Hepatocyte (in vitro differentiated cells): ENCODE results near the gene NUP133. TPM values are rescaled to one million over a fixed set of nuclear protein-coding genes. Genes with fewer than 3 reads are reported as not detected.
"Not testable (repeated sequence)": the region's sequence is repeated elsewhere in the genome, so short reads cannot be mapped to it uniquely, and the experiment has no call there.

ENCODE experiments used
- DNase-seq: peaks from one replicate; pipeline ENCODE4 v3.0.0-alpha.2; 2016; ENCODE audit warnings: low spot score
- H2AFZ ChIP-seq: fragments of 200-600 bp; sonication (generic); 2 replicates; pipeline ENCODE4 v1.6.0; 2016; ENCODE audit warnings: antibody characterized with exemption, mild to moderate bottlenecking
- H3K27ac ChIP-seq: fragments of 200-600 bp; sonication (generic); 2 replicates; pipeline ENCODE4 v1.5.1; 2016; ENCODE audit warnings: mild to moderate bottlenecking
- H3K27me3 ChIP-seq: fragments of 200-600 bp; sonication (generic); 2 replicates; pipeline ENCODE4 v1.6.1; 2016
- H3K36me3 ChIP-seq: fragments of 200-600 bp; sonication (generic); replicated peaks from 2 replicates; pipeline ENCODE4 v1.5.1; 2016; ENCODE audit warnings: low read depth; ENCODE audit not compliant: insufficient read depth
- H3K4me1 ChIP-seq: fragments of 200-600 bp; sonication (generic); 2 replicates; pipeline ENCODE4 v1.5.1; 2016; ENCODE audit warnings: mild to moderate bottlenecking, moderate library complexity; ENCODE audit not compliant: insufficient read depth
- H3K4me2 ChIP-seq: fragments of 200-600 bp; sonication (generic); 2 replicates; pipeline ENCODE4 v1.6.0; 2016
- H3K4me3 ChIP-seq: fragments of 200-600 bp; sonication (generic); 2 replicates; pipeline ENCODE4 v1.5.1; 2016; ENCODE audit warnings: mild to moderate bottlenecking
- H3K79me2 ChIP-seq: fragments of 200-600 bp; sonication (generic); 2 replicates; pipeline ENCODE4 v1.6.0; 2017; ENCODE audit warnings: mild to moderate bottlenecking
- H3K9me2 ChIP-seq: fragments of 200-600 bp; sonication (generic); replicated peaks from 2 replicates; pipeline ENCODE4 v1.6.0; 2017; ENCODE audit warnings: mild to moderate bottlenecking; ENCODE audit not compliant: insufficient read depth
- H3K9me3 ChIP-seq: fragments of 200-600 bp; sonication (generic); 2 replicates; pipeline ENCODE4 v1.5.1; 2016; ENCODE audit warnings: low read depth, mild to moderate bottlenecking
- H4K20me1 ChIP-seq: fragments of 200-600 bp; sonication (generic); 2 replicates; pipeline ENCODE4 v1.6.0; 2016; ENCODE audit warnings: mild to moderate bottlenecking; ENCODE audit not compliant: insufficient read depth, poor library complexity, severe bottlenecking
- EZH2 ChIP-seq: fragments of 200-600 bp; sonication (generic); IDR thresholded peaks from 2 replicates; pipeline ENCODE4 v1.6.1; 2016; ENCODE audit warnings: antibody characterized with exemption, mild to moderate bottlenecking, borderline replicate concordance
- EZH2phosphoT487 ChIP-seq: fragments of 200-600 bp; sonication (generic); IDR thresholded peaks from one replicate; pipeline ENCODE4 v1.6.1; 2018; ENCODE audit warnings: antibody characterized with exemption, mild to moderate bottlenecking, low read depth, moderate library complexity; ENCODE audit not compliant: unreplicated experiment, severe bottlenecking
- WGBS: methylation state at CpG from one replicate; pipeline ENCODE4 v1.1.6; 2016; ENCODE audit warnings: low lambda C conversion rate; ENCODE audit errors: missing lambda C conversion rate; 5-methylcytosine and 5-hydroxymethylcytosine counted together
- polyA plus RNA-seq: library from polyadenylated mRNA; unstranded; fragments of >200 nt; fragmentation: Nextera tagmentation; extraction: Ambion mirVana; gene quantifications from 2 replicates; pipeline ENCODE4 v1.2.1, GENCODE V29; 2016
- total RNA-seq: library from RNA; depleted of rRNA; stranded (reverse); fragments of >200 nt; gene quantifications from 2 replicates; pipeline ENCODE4 v1.2.3, GENCODE V29; 2014
- TF ChIP-seq, protein P1 (sequence below): fragments of 200-600 bp; sonication (generic); IDR thresholded peaks from 2 replicates; pipeline ENCODE4 v1.5.1; 2016; ENCODE audit warnings: antibody characterized with exemption, mild to moderate bottlenecking; ENCODE audit not compliant: poor library complexity

NUP133 gene
- total and polyA plus RNA-seq, 2 experiments from 2014 or later, result 18.8 to 33.2 TPM

- peaks cover 24% of the 10 kb centered on the region for H3K4me1 ChIP-seq
- not testable (repeated sequence) for H2AFZ ChIP-seq, H3K4me3 ChIP-seq, H3K4me2 ChIP-seq, H3K36me3 ChIP-seq, H3K9me3 ChIP-seq, DNase-seq, H3K9me2 ChIP-seq, H4K20me1 ChIP-seq, H3K27ac ChIP-seq, H3K79me2 ChIP-seq, H3K27me3 ChIP-seq
- WGBS, result 81% methylated on average over 5 of the region's 5 CpGs
These were observed 95.3 kb downstream of the NUP133 start for GRCh38 chr1:229412810-229413209.

- H3K27ac ChIP-seq, result no peak overlapping the region
- no peak overlapping the region for H3K4me3 ChIP-seq
- no peak overlapping the region for H2AFZ ChIP-seq
- no peak overlapping the region for H3K4me2 ChIP-seq
- peaks cover 4% of the 10 kb centered on the region for H3K27me3 ChIP-seq
- H3K9me3 ChIP-seq, result no peaks in the 10 kb centered on the region
- no peaks in the 10 kb centered on the region for H3K79me2 ChIP-seq
- no peaks in the 10 kb centered on the region for H3K9me2 ChIP-seq
- WGBS, result 75% methylated on average over 7 of the region's 7 CpGs
- TF ChIP-seq, protein P1, sequence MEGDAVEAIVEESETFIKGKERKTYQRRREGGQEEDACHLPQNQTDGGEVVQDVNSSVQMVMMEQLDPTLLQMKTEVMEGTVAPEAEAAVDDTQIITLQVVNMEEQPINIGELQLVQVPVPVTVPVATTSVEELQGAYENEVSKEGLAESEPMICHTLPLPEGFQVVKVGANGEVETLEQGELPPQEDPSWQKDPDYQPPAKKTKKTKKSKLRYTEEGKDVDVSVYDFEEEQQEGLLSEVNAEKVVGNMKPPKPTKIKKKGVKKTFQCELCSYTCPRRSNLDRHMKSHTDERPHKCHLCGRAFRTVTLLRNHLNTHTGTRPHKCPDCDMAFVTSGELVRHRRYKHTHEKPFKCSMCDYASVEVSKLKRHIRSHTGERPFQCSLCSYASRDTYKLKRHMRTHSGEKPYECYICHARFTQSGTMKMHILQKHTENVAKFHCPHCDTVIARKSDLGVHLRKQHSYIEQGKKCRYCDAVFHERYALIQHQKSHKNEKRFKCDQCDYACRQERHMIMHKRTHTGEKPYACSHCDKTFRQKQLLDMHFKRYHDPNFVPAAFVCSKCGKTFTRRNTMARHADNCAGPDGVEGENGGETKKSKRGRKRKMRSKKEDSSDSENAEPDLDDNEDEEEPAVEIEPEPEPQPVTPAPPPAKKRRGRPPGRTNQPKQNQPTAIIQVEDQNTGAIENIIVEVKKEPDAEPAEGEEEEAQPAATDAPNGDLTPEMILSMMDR, result no peak
- TF ChIP-seq EZH2phosphoT487, result no peak
- no peaks in the 10 kb centered on the region for H4K20me1 ChIP-seq
- no peak for DNase-seq
- H3K36me3 ChIP-seq, result no peaks in the 10 kb centered on the region
- peaks cover 32% of the 10 kb centered on the region for H3K4me1 ChIP-seq
These were observed 96.1 kb downstream of the NUP133 start for GRCh38 chr1:229412056-229412455.

DNA sequence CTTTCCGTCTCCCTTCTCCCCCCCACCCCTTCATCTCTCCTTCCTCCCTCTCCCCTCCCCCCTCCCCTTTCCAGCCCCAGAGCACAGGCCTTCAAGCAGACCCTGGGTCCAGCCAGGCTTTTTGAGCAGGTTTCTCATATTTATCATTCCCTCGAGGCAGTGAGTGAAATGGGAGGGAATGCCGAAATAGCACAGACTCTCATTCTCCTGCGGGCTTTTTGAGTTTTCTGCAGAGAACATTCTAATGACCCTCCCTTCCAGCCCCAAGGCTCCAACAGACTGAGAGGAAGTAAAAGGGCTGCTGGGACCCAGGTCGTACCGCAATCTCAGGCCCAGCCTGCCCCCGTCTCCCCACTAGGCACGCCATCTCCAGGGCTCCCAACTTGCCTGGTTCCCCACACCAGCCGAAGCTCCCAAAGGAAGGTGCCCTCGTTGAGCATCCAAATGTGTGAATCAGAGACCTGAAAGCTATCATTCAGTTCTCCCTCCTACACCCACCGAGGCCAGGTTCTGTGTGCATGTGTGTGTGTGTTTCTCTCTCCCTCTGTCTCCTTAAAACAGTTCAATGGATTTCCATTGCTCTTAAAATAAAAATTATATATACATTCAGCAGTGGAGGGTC is 96.6 kb downstream of the NUP133 start:
- Histone ChIP-seq H3K27ac (no peak overlapping the region), H3K4me2 (no peak overlapping the region)
- WGBS, result 54% methylated on average over 10 of the region's 11 CpGs

DNA sequence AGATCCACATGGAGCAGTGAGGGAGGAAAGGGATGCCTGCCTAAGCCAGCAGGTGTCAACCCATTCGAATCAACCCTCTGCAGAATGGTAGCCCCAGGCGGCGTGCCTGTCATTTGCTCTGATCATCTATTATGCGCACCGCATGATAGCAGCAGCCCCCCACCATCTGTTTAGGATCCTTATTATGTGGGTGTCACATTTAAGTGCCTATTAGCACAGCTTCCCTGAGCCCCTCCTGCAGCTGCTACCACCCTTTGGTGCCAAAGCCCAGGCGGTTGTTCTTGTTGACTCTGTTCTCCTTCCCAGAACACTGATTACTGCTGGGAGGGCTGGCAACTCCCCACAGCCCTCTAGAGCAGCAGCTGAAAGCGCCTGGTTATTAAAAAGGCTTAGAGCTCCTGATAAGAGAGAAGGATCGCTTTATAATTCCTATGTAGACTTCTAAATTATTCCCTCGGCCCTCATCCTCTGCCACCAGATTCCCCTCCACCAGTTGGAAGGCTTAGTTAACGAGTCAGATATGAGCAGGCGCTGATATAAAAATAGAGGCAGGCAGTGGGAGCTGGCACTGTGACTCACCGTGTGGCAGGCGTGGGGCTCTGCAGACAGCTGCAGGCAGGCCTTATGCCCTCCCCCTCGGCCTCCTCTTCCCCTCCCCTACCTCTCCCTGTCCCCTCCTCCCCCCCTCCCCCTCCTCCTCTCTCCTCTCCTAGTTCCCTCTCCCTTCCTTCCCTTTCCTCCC is 97.3 kb downstream of the NUP133 start:
- peak; percentile 87 for DNase-seq
- Histone ChIP-seq H3K9me2 (no peaks in the 10 kb centered on the region), H3K9me3 (no peaks in the 10 kb centered on the region), H3K4me3 (no peak overlapping the region), H3K4me1 (peaks cover 34% of the 10 kb centered on the region), H2AFZ (no peak overlapping the region), H3K36me3 (no peaks in the 10 kb centered on the region), H3K79me2 (no peaks in the 10 kb centered on the region), H3K27ac (no peak overlapping the region), H3K4me2 (peak overlapping the region; percentile 53), H4K20me1 (no peaks in the 10 kb centered on the region), H3K27me3 (peaks cover 16% of the 10 kb centered on the region)
- 22% methylated on average over 13 of the region's 14 CpGs for WGBS
- TF ChIP-seq, protein P1, result no peak
- TF ChIP-seq EZH2phosphoT487 (no peak), EZH2 (no peak)

More for the DNA sequence above, 96.6 kb downstream of the NUP133 start:
- Histone ChIP-seq H3K27me3 (peaks cover 9% of the 10 kb centered on the region), H3K4me3 (no peak overlapping the region), H2AFZ (no peak overlapping the region), H3K4me1 (peaks cover 34% of the 10 kb centered on the region), H3K9me2 (no peaks in the 10 kb centered on the region), H4K20me1 (no peaks in the 10 kb centered on the region), H3K36me3 (no peaks in the 10 kb centered on the region), H3K79me2 (no peaks in the 10 kb centered on the region), H3K9me3 (no peaks in the 10 kb centered on the region)
- no peak for DNase-seq
- no peak for TF ChIP-seq EZH2phosphoT487
- TF ChIP-seq, protein P1, result no peak
- no peak for TF ChIP-seq EZH2
